ENCODE results near the gene HSPG2.
A peak's percentile ranks its signal among the peaks of the same experiment; 100 is the strongest.
"Not testable (repeated sequence)": the region's sequence is repeated elsewhere in the genome, so short reads cannot be mapped to it uniquely, and the experiment has no call there.

Gene HSPG2

DNA sequence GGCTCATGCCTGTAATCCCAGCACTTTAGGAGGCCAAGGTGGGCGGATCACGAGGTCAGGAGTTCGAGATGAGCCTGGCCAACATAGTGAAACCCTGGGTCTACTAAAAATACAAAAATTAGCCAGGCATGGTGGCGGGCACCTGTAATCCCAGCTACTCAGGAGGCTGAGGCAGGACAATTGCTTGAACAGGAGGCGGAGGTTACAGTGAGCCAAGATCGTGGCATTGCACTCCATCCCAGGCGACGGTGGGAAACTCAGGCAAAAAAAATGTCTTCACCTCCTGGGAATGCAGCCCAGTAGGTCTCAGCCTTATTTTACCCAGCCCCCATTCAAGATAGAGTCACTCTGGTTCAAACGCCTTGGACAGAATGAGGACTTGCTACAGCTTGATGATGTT lies 151.3 kb downstream of the HSPG2 start:
- not testable (repeated sequence) for H3K27ac ChIP-seq (ENCODE audit: insufficient read depth, low read depth, low read length, poor library complexity, severe bottlenecking); H3K4me1 ChIP-seq (ENCODE audit: control insufficient read depth, insufficient read depth, low read length); H3K27me3 ChIP-seq (ENCODE audit: control insufficient read depth, insufficient read depth, low read length, poor library complexity, severe bottlenecking); H3K9me3 ChIP-seq (ENCODE audit: control insufficient read depth, low read length); H3K4me3 ChIP-seq (ENCODE audit: insufficient read depth, low read depth, low read length); H3K36me3 ChIP-seq (ENCODE audit: control insufficient read depth, insufficient read depth, low read length)
- 91 to 92% methylated on average over 9 of the region's 9 CpGs for WGBS, 2 experiments

DNA sequence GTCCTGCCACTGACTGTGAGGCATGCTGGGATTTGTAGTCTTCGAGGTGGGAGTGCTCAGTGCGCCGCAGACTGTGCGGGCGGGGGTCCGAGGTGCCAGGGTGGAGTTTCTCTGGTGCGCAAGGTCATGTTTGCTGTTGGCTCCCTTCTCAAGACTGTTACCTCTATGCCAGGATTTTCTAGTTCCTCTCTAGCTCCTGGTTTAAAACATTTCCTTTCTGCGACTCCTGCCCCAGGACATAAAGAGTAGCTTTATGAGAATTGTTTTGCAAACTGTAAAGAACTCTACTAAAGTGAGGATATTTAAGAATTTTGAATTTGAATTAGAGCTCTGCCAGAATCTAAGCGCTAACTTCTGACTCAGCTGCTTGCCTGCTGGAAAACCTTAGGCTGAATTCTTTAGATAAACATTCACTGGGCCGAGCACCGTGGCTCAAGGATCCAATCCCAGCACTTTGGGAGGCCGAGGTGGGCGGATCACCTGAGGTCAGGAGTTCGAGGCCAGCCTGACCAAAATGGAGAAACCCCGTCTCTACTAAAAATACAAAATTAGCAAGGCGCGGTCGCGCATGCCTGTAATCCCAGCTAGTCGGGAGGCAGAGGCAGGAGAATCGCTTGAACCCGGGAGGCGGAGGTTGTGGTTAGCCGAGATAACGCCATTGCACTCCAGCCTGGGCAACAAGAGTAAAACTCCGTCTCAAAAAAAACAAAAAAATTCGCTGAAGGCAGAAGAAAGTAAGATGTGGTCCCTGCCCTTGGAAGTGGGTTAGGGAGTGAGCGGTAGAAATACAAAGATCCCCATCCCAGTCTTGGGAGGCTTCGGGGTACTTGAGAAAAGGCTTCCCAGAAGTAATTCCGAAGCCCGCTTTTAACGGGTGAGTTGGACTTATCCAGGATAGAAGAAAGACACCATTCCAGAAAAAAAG lies 153.2 kb downstream of the HSPG2 start:
- peaks cover 4% of the 10 kb centered on the region for H3K4me1 ChIP-seq (ENCODE audit: control insufficient read depth, insufficient read depth, low read length)
- WGBS, 2 experiments, result 46 to 47% methylated on average over 31 to 32 of the region's 32 CpGs
- peak overlapping the region; percentile 99 for H3K27ac ChIP-seq (ENCODE audit: insufficient read depth, low read depth, low read length, poor library complexity, severe bottlenecking)
- H3K9me3 ChIP-seq (ENCODE audit: control insufficient read depth, low read length), result no peaks in the 10 kb centered on the region
- no peaks in the 10 kb centered on the region for H3K36me3 ChIP-seq (ENCODE audit: control insufficient read depth, insufficient read depth, low read length)
- H3K4me3 ChIP-seq (ENCODE audit: insufficient read depth, low read depth, low read length), result peak overlapping the region; percentile 99
- no peaks in the 10 kb centered on the region for H3K27me3 ChIP-seq (ENCODE audit: control insufficient read depth, insufficient read depth, low read length, poor library complexity, severe bottlenecking)

DNA sequence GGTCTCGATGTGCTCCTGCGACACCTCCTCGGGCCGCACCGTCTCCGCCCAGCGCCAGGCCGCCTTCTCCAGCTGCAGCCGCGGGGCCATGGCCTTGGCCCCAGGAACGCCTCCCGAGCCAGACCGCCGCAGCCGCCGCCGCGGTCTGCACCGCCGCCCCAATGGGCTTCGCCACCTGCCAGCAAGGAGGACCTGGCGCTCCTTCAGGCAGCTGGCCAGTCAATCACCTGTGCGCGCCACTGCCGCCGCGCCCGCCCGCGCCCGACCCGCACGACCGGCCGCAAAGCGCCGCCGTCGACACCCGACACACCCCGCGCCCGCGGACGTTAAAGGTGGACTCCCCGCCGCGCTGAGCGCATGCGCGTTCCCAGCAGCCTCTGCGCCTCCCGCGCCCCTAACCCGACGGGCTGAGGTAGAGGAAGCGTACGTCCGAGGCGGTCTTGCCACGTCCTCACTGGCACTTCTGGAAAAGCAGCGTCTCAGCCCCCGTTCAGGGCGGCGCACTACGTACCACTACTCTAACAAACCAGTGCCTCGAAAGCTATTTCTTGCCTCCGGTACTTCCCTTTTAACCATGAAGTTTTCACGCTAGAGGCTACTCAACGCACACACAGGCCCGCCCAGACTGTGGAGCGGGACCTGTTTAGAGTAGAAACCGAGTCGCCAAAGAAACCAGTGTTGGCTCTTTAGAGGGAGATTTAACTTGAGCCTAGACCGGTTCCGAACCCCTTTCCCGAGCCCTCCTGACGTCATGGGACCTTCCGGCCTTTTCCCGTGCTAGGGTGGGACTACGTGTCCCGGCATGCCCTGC lies 154.0 kb downstream of the HSPG2 start, which contains the start of gene USP48:
TSS of gene USP48 (minus strand) at position 282 of the 811 bp plus-strand sequence. CDS start at position 90, 192 bp downstream.
- 0% methylated on average over 82 of the region's 82 CpGs for WGBS, 2 experiments
- peak within 1 kb of the TSS; percentile 99 for H3K4me3 ChIP-seq (ENCODE audit: insufficient read depth, low read depth, low read length)

DNA sequence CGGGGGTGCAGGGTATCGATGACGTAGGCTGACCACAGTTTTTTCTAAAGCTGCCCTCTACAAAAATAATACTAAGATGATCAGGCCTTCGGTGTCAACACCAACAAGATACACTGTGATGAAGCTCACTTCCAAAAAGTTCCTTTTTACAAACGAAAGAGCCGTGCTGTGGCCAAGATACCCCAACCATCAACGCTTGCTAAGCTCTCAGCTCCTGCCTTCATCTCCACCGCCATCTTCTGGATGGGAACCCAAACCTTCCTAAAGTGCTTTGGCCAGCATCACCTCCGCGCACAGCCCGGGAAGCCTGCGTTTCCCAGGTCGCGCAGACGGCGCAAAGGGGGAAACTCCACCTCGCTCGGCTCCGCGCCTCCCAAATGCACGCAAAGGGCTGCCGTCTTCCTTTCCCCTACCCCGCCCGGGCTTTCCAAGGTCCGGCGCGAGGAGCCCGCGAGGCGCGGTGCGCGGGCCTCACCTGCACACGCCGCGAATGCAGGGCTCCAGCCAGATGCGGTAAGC lies 154.7 kb downstream of the HSPG2 start:
- H3K27me3 ChIP-seq (ENCODE audit: control insufficient read depth, insufficient read depth, low read length, poor library complexity, severe bottlenecking), result no peaks in the 10 kb centered on the region
- H3K9me3 ChIP-seq (ENCODE audit: control insufficient read depth, low read length), result no peaks in the 10 kb centered on the region
- H3K4me1 ChIP-seq (ENCODE audit: control insufficient read depth, insufficient read depth, low read length), result peaks cover 4% of the 10 kb centered on the region
- H3K27ac ChIP-seq (ENCODE audit: insufficient read depth, low read depth, low read length, poor library complexity, severe bottlenecking), result peak overlapping the region; percentile 99
- no peaks in the 10 kb centered on the region for H3K36me3 ChIP-seq (ENCODE audit: control insufficient read depth, insufficient read depth, low read length)
- peak overlapping the region; percentile 99 for H3K4me3 ChIP-seq (ENCODE audit: insufficient read depth, low read depth, low read length)
- WGBS, 2 experiments, result 0% methylated on average over 37 of the region's 37 CpGs

More for the DNA sequence above, 154.0 kb downstream of the HSPG2 start, which contains the start of gene USP48:
- H3K36me3 ChIP-seq (ENCODE audit: control insufficient read depth, insufficient read depth, low read length), result no peaks in the 10 kb centered on the region
- H3K9me3 ChIP-seq (ENCODE audit: control insufficient read depth, low read length), result no peaks in the 10 kb centered on the region
- no peaks in the 10 kb centered on the region for H3K27me3 ChIP-seq (ENCODE audit: control insufficient read depth, insufficient read depth, low read length, poor library complexity, severe bottlenecking)
- peaks cover 4% of the 10 kb centered on the region for H3K4me1 ChIP-seq (ENCODE audit: control insufficient read depth, insufficient read depth, low read length)
- H3K27ac ChIP-seq (ENCODE audit: insufficient read depth, low read depth, low read length, poor library complexity, severe bottlenecking), result peak within 1 kb of the TSS; percentile 99

DNA sequence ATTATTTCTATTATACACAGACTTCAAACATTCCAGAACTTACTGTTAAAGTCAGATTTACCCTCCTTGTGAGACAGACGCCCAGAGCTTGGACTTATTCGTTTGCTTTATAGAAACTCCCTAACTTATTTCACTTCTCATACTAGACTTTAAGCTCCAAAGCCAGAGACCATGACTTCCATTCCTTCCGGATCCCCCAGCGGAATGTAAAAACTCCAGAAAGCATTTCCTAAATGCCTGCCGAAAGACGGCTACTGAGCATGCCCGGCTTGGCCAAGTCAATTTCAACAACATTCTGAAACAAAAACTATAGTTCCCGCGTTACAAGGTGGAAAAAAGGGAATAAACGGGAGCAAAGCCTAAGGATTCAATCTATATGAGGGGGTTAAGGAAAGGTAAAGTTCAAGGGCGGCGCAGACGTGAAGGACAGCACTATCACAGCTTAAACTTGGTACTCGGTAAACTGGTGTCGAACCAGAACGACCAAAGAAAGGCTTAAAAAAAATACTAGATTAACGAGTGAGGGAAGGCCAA lies 155.2 kb downstream of the HSPG2 start:
- WGBS, 2 experiments, result 3 to 4% methylated on average over 17 of the region's 17 CpGs
- peaks cover 4% of the 10 kb centered on the region for H3K4me1 ChIP-seq (ENCODE audit: control insufficient read depth, insufficient read depth, low read length)
- H3K27ac ChIP-seq (ENCODE audit: insufficient read depth, low read depth, low read length, poor library complexity, severe bottlenecking), result no peak overlapping the region
- no peaks in the 10 kb centered on the region for H3K36me3 ChIP-seq (ENCODE audit: control insufficient read depth, insufficient read depth, low read length)
- H3K9me3 ChIP-seq (ENCODE audit: control insufficient read depth, low read length), result no peaks in the 10 kb centered on the region
- H3K4me3 ChIP-seq (ENCODE audit: insufficient read depth, low read depth, low read length), result peak overlapping the region; percentile 99
- no peaks in the 10 kb centered on the region for H3K27me3 ChIP-seq (ENCODE audit: control insufficient read depth, insufficient read depth, low read length, poor library complexity, severe bottlenecking)

DNA sequence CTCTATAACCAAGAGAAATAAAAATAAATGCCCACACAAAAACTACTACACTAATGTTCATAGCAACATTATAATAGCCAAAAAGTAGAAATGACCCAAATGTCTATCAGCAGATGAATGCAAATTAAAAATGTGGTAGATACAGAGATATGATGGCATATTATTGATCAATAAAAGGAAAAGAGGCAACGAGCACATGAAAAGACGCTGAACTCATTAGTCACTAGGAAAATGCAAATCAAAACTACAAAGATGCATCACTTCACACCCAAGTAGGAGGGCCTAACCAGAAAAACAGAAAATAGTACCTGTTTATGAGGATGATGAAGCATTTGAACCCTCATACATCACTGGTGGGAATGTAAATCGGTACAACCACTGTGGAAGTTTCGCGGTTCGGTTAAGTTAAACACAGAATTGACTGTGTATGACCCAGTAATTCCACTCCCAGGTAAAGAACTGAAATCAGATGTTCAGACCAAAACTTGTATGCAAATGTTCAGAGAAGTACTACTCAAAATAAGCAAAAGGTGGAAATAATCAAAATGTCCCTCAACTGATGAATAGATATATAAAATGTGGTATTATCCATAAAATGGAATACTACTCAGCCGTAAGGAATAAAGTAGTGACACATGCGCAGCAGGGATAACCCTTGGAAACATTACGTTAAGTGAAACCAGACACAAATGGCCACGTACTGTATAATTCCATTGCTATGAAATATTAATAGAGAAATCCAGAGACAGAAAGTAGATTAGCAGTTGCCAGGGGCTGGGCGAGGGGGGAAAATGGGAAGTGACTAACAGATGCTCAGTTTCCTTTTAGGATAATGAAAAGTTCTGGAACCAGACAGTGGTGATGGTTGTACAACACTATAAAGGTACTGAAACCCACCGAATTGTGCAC lies 157.2 kb downstream of the HSPG2 start:
- Histone ChIP-seq H3K27me3 (ENCODE audit: control insufficient read depth, insufficient read depth, low read length, poor library complexity, severe bottlenecking) (no peaks in the 10 kb centered on the region), H3K36me3 (ENCODE audit: control insufficient read depth, insufficient read depth, low read length) (no peaks in the 10 kb centered on the region), H3K9me3 (ENCODE audit: control insufficient read depth, low read length) (no peaks in the 10 kb centered on the region), H3K4me3 (ENCODE audit: insufficient read depth, low read depth, low read length) (no peak overlapping the region), H3K4me1 (ENCODE audit: control insufficient read depth, insufficient read depth, low read length) (peaks cover 4% of the 10 kb centered on the region), H3K27ac (ENCODE audit: insufficient read depth, low read depth, low read length, poor library complexity, severe bottlenecking) (no peak overlapping the region)
- 95 to 98% methylated on average over 11 to 12 of the region's 12 CpGs for WGBS, 2 experiments

DNA sequence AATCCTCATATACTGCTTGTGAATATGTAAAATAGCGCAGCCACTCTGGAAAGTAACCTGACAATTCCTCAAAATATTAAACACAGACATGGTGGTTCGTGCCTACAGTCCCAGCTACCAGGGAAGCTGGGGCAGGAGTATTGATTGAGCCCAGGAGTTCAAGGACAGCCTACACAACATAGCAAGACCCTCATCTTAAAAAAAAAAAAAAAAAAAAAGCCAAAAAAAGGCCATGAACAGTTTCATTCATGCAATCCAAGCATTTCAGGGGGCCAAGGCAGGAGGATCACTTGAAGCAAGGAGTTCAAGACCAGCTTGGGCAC lies 158.7 kb downstream of the HSPG2 start:
- H3K27ac ChIP-seq (ENCODE audit: insufficient read depth, low read depth, low read length, poor library complexity, severe bottlenecking), result no peak overlapping the region
- peaks cover 4% of the 10 kb centered on the region for H3K4me1 ChIP-seq (ENCODE audit: control insufficient read depth, insufficient read depth, low read length)
- no peaks in the 10 kb centered on the region for H3K27me3 ChIP-seq (ENCODE audit: control insufficient read depth, insufficient read depth, low read length, poor library complexity, severe bottlenecking)
- H3K36me3 ChIP-seq (ENCODE audit: control insufficient read depth, insufficient read depth, low read length), result no peaks in the 10 kb centered on the region
- no peaks in the 10 kb centered on the region for H3K9me3 ChIP-seq (ENCODE audit: control insufficient read depth, low read length)
- 91 to 97% methylated on average over 2 of the region's 2 CpGs for WGBS, 2 experiments
- H3K4me3 ChIP-seq (ENCODE audit: insufficient read depth, low read depth, low read length), result no peak overlapping the region

DNA sequence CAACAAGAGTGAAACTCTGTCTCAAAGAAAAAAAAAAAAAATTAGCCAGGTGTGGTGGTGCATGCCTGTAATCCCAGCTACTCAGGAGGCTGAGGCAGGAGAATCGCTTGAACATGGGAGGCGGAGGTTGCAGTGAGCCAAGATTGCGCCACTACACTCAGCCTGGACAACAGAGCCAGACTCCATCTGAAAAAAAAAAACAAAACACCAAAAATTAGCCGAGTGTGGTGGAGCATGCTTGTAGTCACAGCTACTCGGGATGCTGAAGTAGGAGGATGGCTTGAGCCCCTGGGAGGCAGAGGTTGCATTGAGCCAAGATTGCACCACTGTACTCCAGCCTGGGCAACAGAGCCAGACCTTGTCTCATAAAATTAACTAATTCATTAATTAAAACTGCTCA lies 160.2 kb downstream of the HSPG2 start:
- H3K4me3 ChIP-seq (ENCODE audit: insufficient read depth, low read depth, low read length); H3K27me3 ChIP-seq (ENCODE audit: control insufficient read depth, insufficient read depth, low read length, poor library complexity, severe bottlenecking); H3K4me1 ChIP-seq (ENCODE audit: control insufficient read depth, insufficient read depth, low read length); H3K36me3 ChIP-seq (ENCODE audit: control insufficient read depth, insufficient read depth, low read length); H3K27ac ChIP-seq (ENCODE audit: insufficient read depth, low read depth, low read length, poor library complexity, severe bottlenecking); H3K9me3 ChIP-seq (ENCODE audit: control insufficient read depth, low read length): not testable (repeated sequence)
- WGBS, 2 experiments, result 83 to 87% methylated on average over 5 of the region's 5 CpGs

DNA sequence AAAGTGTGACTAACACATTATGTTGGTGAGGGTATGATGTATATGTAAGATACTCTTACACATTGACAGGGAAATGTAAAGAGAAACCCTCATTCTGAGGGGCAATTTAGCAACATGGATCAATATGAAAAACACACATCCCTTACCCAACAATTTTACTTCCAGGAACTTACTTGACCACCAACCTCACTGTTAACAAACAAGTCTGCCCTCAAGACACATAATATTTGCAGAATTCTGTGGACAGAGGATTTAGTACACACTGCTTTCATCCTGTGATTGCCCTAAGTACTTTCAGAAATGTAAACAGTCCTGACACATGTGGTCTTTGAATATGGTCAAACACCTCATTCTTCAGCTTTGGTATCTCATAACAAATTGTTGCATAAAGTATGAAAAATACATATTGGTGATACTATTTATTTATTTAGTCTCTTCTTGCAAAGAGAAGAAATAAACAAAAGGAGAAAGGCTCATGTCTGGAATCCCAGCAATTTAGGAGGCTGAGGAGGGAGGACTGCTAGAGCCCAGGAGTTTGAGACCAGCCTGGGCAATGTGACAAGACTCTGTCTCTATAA lies 161.0 kb downstream of the HSPG2 start:
- no peak overlapping the region for H3K27ac ChIP-seq (ENCODE audit: insufficient read depth, low read depth, low read length, poor library complexity, severe bottlenecking)
- no peaks in the 10 kb centered on the region for H3K36me3 ChIP-seq (ENCODE audit: control insufficient read depth, insufficient read depth, low read length)
- H3K4me1 ChIP-seq (ENCODE audit: control insufficient read depth, insufficient read depth, low read length), result no peaks in the 10 kb centered on the region
- no peak overlapping the region for H3K4me3 ChIP-seq (ENCODE audit: insufficient read depth, low read depth, low read length)
- no peaks in the 10 kb centered on the region for H3K27me3 ChIP-seq (ENCODE audit: control insufficient read depth, insufficient read depth, low read length, poor library complexity, severe bottlenecking)
- H3K9me3 ChIP-seq (ENCODE audit: control insufficient read depth, low read length), result no peaks in the 10 kb centered on the region
